ENCODE data around the gene CSF3R. TPM values are rescaled to one million over a fixed set of nuclear protein-coding genes. Genes with fewer than 3 reads are reported as not detected.

Gene CSF3R
- total RNA-seq (ENCODE audit: unreplicated experiment), result 1.4 TPM
- long read RNA-seq, result 0 reads

GRCh38 chr1:36482724-36483388, at the start of gene CSF3R:
TSS of gene CSF3R (minus strand) at chr1:36482913. CDS start at chr1:36479496, 3,417 bp downstream.
- TF ChIP-seq CTCF (IDR thresholded peaks at IDR 0.05; ENCODE audit: unreplicated experiment), result no peak
- Mint-ChIP-seq H3K4me3 (ENCODE audit: unreplicated experiment) (no peak within 1 kb of the TSS), H3K27ac (ENCODE audit: unreplicated experiment) (no peak within 1 kb of the TSS), H3K9me3 (ENCODE audit: unreplicated experiment) (no peaks in the 10 kb centered on the region), H3K36me3 (ENCODE audit: low read depth, unreplicated experiment) (no peaks in the 10 kb centered on the region), H3K4me1 (ENCODE audit: unreplicated experiment) (peaks cover 10% of the 10 kb centered on the region), H3K27me3 (ENCODE audit: unreplicated experiment) (peaks cover 10% of the 10 kb centered on the region)
- no peak for DNase-seq (ENCODE audit: low spot score)

GRCh38 chr1:36531833-36532232, 49.1 kb upstream of the CSF3R start:
- Mint-ChIP-seq H3K9me3 (ENCODE audit: unreplicated experiment) (no peaks in the 10 kb centered on the region), H3K4me3 (ENCODE audit: unreplicated experiment) (no peak overlapping the region), H3K27me3 (ENCODE audit: unreplicated experiment) (no peaks in the 10 kb centered on the region), H3K27ac (ENCODE audit: unreplicated experiment) (no peak overlapping the region), H3K4me1 (ENCODE audit: unreplicated experiment) (no peaks in the 10 kb centered on the region), H3K36me3 (ENCODE audit: low read depth, unreplicated experiment) (no peaks in the 10 kb centered on the region)
- no peak for TF ChIP-seq CTCF (IDR thresholded peaks at IDR 0.05; ENCODE audit: unreplicated experiment)
- DNase-seq (ENCODE audit: low spot score), result no peak

- TF ChIP-seq CTCF (IDR thresholded peaks at IDR 0.05; ENCODE audit: unreplicated experiment), result no peak
- Mint-ChIP-seq H3K4me1 (ENCODE audit: unreplicated experiment) (no peaks in the 10 kb centered on the region), H3K27me3 (ENCODE audit: unreplicated experiment) (no peaks in the 10 kb centered on the region), H3K27ac (ENCODE audit: unreplicated experiment) (no peak overlapping the region), H3K9me3 (ENCODE audit: unreplicated experiment) (no peaks in the 10 kb centered on the region), H3K4me3 (ENCODE audit: unreplicated experiment) (no peak overlapping the region), H3K36me3 (ENCODE audit: low read depth, unreplicated experiment) (no peaks in the 10 kb centered on the region)
- DNase-seq (ENCODE audit: low spot score), result no peak
Measured at GRCh38 chr1:36530791-36531190, 48.1 kb upstream of the CSF3R start.

- H3K27ac Mint-ChIP-seq (ENCODE audit: unreplicated experiment), result no peak overlapping the region
- H3K27me3 Mint-ChIP-seq (ENCODE audit: unreplicated experiment), result no peaks in the 10 kb centered on the region
- H3K4me1 Mint-ChIP-seq (ENCODE audit: unreplicated experiment), result no peaks in the 10 kb centered on the region
- H3K4me3 Mint-ChIP-seq (ENCODE audit: unreplicated experiment), result no peak overlapping the region
- DNase-seq (ENCODE audit: low spot score), result no peak
- no peak for TF ChIP-seq CTCF (IDR thresholded peaks at IDR 0.05; ENCODE audit: unreplicated experiment)
- H3K9me3 Mint-ChIP-seq (ENCODE audit: unreplicated experiment), result no peaks in the 10 kb centered on the region
- no peaks in the 10 kb centered on the region for H3K36me3 Mint-ChIP-seq (ENCODE audit: low read depth, unreplicated experiment)
Measured at GRCh38 chr1:36530261-36530660, 47.5 kb upstream of the CSF3R start.

GRCh38 chr1:36529769-36530260, 47.1 kb upstream of the CSF3R start:
- Mint-ChIP-seq H3K4me1 (ENCODE audit: unreplicated experiment) (no peaks in the 10 kb centered on the region), H3K27ac (ENCODE audit: unreplicated experiment) (no peak overlapping the region), H3K4me3 (ENCODE audit: unreplicated experiment) (no peak overlapping the region), H3K27me3 (ENCODE audit: unreplicated experiment) (no peaks in the 10 kb centered on the region), H3K9me3 (ENCODE audit: unreplicated experiment) (no peaks in the 10 kb centered on the region), H3K36me3 (ENCODE audit: low read depth, unreplicated experiment) (no peaks in the 10 kb centered on the region)
- TF ChIP-seq CTCF (IDR thresholded peaks at IDR 0.05; ENCODE audit: unreplicated experiment), result no peak
- no peak for DNase-seq (ENCODE audit: low spot score)
